ENCODE measurements around the gene NXNL1.

Gene NXNL1

GRCh38 chr19:17415121-17415520 lies 45.6 kb downstream of the NXNL1 start:
- TF ChIP-seq EZH2 (optimal IDR thresholded peaks at IDR 0.05; ENCODE audit: low read depth, low read length) (no peak), EZH2phosphoT487 (IDR thresholded peaks at IDR 0.05; ENCODE audit: low read length) (no peak), CTCF (IDR thresholded peaks at IDR 0.05; ENCODE audit: low read length) (no peak)
- DNase-seq: no peak
- Histone ChIP-seq H3K4me1 (ENCODE audit: low read length) (peaks cover 10% of the 10 kb centered on the region; the same call in 1 of the 2 replicates), H2AFZ (ENCODE audit: low read length) (no peak overlapping the region), H3K4me2 (ENCODE audit: low read depth, low read length) (no peak overlapping the region), H3K79me2 (ENCODE audit: low read length) (peaks cover 9% of the 10 kb centered on the region; the same call in 1 of the 2 replicates), H3F3A (ENCODE audit: insufficient read depth, low read length) (peaks cover 10% of the 10 kb centered on the region; the same call in 1 of the 2 replicates), H3K9ac (ENCODE audit: low read length) (no peak overlapping the region), H3K36me3 (replicated peaks; ENCODE audit: insufficient read depth, low read length) (no peaks in the 10 kb centered on the region), H3K9me2 (replicated peaks; ENCODE audit: insufficient read depth, low read length) (no peaks in the 10 kb centered on the region), H3K27me3 (replicated peaks; ENCODE audit: insufficient read depth, low read length) (no peaks in the 10 kb centered on the region), H3K4me3 (ENCODE audit: low read length) (no peak overlapping the region), H3K27ac (ENCODE audit: low read length) (no peak overlapping the region), H4K20me1 (ENCODE audit: insufficient read depth, low read length) (no peaks in the 10 kb centered on the region), H3K9me3 (replicated peaks; ENCODE audit: insufficient read depth, low read length) (no peaks in the 10 kb centered on the region)

GRCh38 chr19:17414097-17414496 lies 46.6 kb downstream of the NXNL1 start:
- Histone ChIP-seq H3F3A (ENCODE audit: insufficient read depth, low read length) (peaks cover 10% of the 10 kb centered on the region; the same call in 1 of the 2 replicates), H3K4me2 (ENCODE audit: low read depth, low read length) (no peak overlapping the region), H3K9me2 (replicated peaks; ENCODE audit: insufficient read depth, low read length) (no peaks in the 10 kb centered on the region), H2AFZ (ENCODE audit: low read length) (no peak overlapping the region), H3K9ac (ENCODE audit: low read length) (no peak overlapping the region), H3K27ac (ENCODE audit: low read length) (no peak overlapping the region), H3K4me1 (ENCODE audit: low read length) (peaks cover 8% of the 10 kb centered on the region; the same call in 1 of the 2 replicates), H4K20me1 (ENCODE audit: insufficient read depth, low read length) (no peaks in the 10 kb centered on the region), H3K9me3 (replicated peaks; ENCODE audit: insufficient read depth, low read length) (no peaks in the 10 kb centered on the region), H3K79me2 (ENCODE audit: low read length) (peaks cover 19% of the 10 kb centered on the region), H3K36me3 (replicated peaks; ENCODE audit: insufficient read depth, low read length) (no peaks in the 10 kb centered on the region), H3K27me3 (replicated peaks; ENCODE audit: insufficient read depth, low read length) (no peaks in the 10 kb centered on the region), H3K4me3 (ENCODE audit: low read length) (no peak overlapping the region)
- no peak for DNase-seq
- TF ChIP-seq CTCF (IDR thresholded peaks at IDR 0.05; ENCODE audit: low read length) (no peak), EZH2 (optimal IDR thresholded peaks at IDR 0.05; ENCODE audit: low read depth, low read length) (no peak), EZH2phosphoT487 (IDR thresholded peaks at IDR 0.05; ENCODE audit: low read length) (no peak)

DNA sequence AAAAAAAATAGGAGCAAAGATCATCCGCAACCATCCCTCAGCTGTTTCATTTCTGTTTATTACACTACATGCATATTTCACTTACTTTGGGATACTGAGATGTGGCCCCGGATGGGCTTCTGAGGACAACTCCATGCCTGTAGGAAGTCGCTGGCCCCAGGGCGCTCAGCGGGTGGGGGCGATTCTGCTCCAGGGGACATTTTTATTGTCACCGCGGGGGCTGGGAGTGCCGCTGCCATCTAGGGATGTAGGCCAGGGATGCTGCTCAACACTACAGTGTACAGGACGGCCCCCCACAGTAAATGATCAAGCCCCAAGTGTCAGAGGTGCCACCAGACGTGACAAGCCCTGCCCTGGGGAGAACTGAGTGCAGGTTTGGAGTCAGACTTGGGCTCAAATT lies 48.9 kb downstream of the NXNL1 start:
- no peak for DNase-seq
- H3F3A ChIP-seq (ENCODE audit: insufficient read depth, low read length): peaks cover 7% of the 10 kb centered on the region
- peaks cover 7% of the 10 kb centered on the region; the same call in 1 of the 2 replicates for H3K4me1 ChIP-seq (ENCODE audit: low read length)
- H3K79me2 ChIP-seq (ENCODE audit: low read length): peaks cover 24% of the 10 kb centered on the region
- no peak overlapping the region for H2AFZ ChIP-seq (ENCODE audit: low read length)
- no peak overlapping the region for H3K4me2 ChIP-seq (ENCODE audit: low read depth, low read length)
- H3K27ac ChIP-seq (ENCODE audit: low read length): no peak overlapping the region
- TF ChIP-seq EZH2phosphoT487 (IDR thresholded peaks at IDR 0.05; ENCODE audit: low read length): no peak
- no peak for TF ChIP-seq EZH2 (optimal IDR thresholded peaks at IDR 0.05; ENCODE audit: low read depth, low read length)
- no peak for TF ChIP-seq CTCF (IDR thresholded peaks at IDR 0.05; ENCODE audit: low read length)
- no peaks in the 10 kb centered on the region for H3K9me2 ChIP-seq (replicated peaks; ENCODE audit: insufficient read depth, low read length)
- no peak overlapping the region for H3K4me3 ChIP-seq (ENCODE audit: low read length)
- H3K27me3 ChIP-seq (replicated peaks; ENCODE audit: insufficient read depth, low read length): no peaks in the 10 kb centered on the region
- no peak overlapping the region for H3K9ac ChIP-seq (ENCODE audit: low read length)
- H3K9me3 ChIP-seq (replicated peaks; ENCODE audit: insufficient read depth, low read length): no peaks in the 10 kb centered on the region
- H3K36me3 ChIP-seq (replicated peaks; ENCODE audit: insufficient read depth, low read length): no peaks in the 10 kb centered on the region
- H4K20me1 ChIP-seq (ENCODE audit: insufficient read depth, low read length): no peaks in the 10 kb centered on the region

Data from MM.1S (cell line).